HG02938 (cell line): Measurements from ENCODE around the gene DHCR7.
A peak's percentile ranks its signal among the peaks of the same experiment; 100 is the strongest.

Source experiments
- ATAC-seq: cut with Tn5 transposase; IDR thresholded peaks from one replicate; pipeline ENCODE4 v1.9.1; 2021; ENCODE audit warnings: mild to moderate bottlenecking, moderate library complexity; ENCODE audit not compliant: unreplicated experiment

The DHCR7 gene

DNA sequence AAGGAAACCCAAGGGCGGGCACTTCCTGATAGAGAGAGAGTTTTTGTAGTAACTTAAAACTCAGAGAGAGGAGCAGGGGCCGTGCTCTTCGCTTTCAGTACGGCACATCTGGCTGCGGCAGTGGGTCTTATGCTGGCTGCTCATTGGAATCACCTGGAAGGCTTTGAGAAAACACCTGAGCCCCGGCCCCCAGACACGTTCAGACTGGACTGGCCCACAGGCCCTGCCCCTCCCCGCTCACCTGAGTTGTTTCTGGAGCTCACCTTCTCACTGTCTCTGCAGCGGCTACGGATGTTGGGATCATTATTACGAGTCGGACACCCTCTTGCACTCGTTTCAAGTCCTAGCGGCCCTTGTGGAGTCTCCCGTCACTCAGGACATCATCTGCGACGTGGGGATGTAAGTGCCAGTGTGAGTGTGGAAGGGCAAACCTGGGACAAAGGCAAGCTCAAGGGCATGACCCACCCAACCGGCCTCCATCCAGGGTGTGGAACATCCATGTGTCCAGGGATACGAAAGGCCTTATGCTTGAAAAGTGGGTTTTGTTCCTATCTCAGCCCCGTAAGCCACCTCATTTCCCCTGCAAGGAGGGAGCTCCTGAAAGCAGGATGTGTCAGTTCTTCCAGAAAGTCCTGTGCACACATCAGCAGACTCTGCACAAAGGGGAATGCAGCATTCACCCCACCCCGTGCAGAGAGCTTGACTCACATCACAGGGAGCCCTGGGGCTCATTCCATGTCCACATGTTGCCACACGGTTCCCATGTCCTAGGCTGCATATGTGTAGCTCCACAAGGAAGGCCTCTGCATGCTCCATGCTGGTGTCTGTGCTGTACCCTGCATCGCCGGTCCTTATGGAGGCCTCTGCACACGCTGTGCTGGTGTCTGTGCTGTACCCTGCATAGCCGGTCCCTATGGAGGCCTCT is 10.2 kb upstream of the DHCR7 start:
- no peak for ATAC-seq

DNA sequence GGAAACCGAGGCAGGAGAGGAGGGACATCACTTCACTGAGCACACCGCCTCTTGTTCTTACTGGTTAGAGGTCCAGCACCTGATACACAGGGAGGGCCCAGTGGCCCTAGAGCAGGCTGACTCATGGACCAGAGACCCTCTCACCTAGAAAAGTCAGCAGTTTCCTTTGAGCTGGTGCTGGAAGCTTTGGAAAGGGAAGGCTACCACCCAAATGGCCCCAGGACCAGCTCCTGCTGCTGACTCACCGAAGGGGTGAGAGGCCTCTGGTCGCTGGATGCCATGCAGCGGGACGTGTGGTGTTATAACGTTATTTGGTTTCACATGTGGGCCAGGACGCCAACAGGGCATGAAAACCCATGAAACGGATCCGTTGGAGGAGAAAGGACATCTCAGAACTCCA is 8.6 kb upstream of the DHCR7 start:
- ATAC-seq: no peak

DNA sequence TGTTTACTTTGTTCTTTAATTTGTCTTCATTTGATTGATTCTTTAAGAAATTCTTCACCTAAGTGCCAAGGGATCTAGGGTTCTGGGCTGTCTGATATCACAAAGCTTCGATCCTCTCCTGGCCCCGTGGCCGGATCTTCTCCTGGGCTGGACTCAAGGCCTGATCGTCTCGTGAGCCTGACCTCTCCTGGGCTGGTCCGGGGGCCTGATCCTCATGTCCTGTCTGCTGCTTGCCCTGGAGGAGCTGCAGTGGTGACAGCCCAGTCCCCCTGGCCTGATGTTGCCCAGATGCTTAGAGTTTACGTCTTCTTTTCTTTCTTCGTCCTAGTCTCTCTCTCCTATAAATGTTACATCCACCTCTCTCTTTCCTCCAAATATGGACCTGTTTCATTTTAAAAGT is 8.1 kb upstream of the DHCR7 start:
- no peak for ATAC-seq

DNA sequence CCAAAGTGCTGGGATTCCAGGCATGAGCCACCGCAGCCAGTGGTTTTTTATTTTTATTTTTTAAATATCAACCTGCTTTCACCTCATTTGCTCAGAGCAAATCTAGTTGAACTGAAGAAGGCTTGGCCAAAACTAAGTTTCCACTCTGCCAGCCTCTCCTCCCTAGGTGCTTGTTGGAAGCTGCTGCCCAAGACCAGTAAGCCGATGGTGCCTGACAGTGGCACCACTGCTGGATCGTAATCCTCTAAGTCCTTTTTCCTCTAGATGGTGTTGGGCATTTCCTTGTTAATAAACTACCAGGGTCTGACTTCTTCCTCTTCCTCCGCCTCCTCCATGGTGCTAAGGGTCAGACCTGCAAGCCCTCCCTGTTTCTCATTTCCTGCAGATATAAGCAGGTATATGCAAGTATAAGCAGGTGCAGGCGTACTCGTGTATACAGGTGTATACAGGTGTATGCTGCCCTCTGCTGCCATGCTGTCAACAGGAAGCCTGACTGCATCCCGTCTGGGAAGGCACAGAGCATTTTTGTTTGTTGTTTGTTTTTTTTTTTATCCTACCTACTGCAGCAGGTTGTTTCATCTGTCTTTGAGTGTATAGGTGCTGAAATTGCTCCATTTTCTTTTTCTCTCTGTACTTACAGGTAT is 6.4 kb upstream of the DHCR7 start:
- ATAC-seq: no peak

DNA sequence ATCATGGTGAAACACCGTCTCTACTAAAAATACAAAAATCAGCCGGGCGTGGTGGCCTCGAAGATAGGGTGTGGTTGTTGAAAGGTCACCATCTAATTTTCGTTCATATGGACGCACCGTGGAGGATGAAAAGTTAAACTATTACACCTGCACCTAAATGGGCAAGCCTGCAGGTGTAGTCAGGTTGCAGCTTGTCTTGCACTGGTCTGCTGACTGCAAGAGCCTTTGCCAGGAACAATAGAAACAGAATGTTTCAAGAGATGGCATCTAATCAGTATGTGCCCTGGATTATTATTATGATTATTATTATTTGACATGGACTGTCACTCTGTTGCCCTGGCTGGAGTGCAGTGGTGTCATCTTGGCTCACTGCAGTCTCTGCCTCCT is 5.7 kb upstream of the DHCR7 start:
- no peak for ATAC-seq

DNA sequence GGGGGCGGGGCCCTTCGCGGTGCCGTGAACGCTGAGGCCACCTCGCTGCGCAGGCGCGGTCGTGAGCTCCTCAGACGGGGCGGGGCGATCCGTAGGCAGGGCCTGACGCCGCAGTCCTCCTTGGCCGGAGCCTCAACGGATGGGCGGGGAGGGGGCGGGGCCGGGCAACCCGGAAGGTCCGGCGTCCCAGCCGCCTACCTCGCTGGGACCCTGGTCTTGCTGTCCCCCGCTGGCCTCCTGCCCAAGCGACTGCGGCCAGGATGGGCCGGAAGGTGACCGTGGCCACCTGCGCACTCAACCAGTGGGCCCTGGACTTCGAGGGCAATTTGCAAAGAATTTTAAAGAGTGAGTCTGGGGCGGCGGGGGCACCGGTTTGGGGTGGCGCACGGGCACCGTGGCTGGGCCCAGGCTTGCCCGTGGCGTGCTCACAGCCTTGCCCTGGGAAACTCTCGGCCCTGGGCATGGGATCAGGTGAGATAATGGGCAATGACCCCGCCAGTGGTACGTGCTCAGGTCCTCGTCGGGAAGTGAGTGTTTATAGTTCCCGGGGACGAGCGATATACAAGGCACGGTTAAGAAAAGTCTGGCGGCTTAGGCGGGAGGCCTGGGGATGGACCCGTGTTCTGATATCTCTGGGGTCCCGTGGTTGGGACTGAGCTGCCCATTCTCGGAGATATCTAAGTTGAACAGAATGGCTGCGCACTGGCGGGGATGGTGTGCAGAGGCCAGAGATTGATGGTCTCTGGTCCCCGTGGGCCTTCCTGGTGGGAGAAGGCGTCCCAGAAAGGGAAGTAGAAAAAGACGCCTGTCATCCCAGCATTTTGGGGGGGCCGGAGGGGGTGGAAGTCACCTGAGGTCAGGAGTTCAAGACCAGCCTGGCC is 5.1 kb upstream of the DHCR7 start, which contains the start of gene NADSYN1:
Gene NADSYN1, plus strand, starts transcription at position 167 of the 881 bp plus-strand sequence. Its CDS starts 94 bp downstream, at position 261.
- peak; percentile 56 for ATAC-seq

DNA sequence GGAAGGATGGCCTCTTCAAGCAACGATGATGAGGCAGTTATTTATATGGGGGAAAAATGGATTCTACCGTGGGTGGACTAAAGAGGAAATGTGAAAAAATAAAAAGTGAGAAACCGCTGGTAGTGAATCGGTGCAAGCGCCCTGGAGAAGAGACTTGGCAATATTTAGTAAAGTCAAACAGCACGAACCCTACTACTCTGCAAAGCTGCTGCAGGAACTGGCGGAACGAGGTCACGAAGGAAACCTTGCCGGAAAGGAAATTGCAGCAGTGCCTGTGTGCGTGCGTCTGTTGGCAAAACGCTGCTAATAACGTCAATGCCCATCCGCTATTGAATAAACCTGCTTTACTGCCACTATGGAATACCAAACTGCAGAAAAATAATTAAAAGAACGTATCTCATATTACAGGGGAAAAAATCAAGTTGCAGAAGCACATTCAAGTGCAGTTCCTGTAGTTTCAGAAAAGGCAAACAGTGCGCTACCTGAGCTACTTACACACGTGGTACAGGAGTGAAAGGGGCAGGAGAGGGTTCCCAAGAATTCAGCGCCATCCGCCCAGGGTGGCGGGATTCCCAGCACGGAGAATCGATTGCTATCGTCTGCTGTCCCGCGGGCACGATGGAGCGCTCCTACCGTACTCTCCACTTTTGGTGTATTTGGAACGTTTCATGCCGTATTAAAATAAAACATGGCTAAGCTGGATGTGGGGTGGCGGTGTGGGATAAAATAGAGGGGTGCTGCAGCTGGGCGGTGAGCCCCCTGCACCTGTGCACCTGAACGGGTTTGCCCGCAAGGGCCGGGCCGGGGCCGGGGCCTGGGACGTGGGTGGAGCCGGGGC is 4.2 kb upstream of the DHCR7 start:
- ATAC-seq: no peak

DNA sequence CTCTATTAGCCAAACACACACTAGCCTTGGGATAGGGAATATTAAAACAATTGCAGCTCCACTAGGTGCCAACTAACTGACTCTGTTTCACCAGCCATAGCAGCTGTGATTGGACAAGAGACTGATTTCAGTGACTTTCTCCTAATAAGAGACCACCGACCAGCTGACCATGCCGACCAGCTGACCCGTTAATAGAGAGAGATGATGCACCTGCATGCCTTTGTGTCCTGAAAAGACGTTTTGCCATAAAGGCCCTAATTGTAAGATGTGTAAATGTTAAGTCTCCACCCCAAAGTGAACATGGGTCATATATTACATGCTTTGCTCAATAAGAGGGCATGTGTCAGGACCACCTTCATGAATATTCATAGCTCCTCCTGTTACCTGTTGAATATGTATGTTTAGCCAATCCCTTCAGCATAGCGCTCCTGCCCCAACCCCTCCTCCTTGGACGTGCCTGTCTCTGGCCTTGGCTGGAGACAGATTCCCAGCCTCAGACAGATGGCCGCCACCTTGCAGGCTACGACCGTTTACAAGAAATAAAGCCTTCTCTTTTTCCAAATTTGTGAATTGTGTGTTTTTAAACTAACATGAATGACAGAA is 3.5 kb upstream of the DHCR7 start:
- ATAC-seq: no peak

DNA sequence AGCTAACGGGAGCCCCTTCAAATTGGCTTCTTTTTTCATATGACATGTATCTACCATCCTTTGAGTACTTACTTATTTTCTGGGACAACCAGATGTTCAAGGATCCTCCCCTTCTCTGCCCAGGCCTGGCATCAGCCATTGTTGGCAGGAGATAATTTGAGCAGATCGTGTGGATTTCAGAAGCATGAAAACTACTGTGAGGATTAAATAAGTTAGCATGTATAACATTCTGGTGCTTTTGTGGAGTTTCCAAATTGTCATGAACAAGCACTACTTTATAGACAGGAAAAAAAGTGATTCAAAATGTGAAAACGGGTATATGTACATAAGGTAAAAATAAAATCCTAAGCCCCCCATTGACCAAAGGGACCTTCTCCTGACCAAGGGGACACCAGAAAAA is 2.7 kb upstream of the DHCR7 start:
- no peak for ATAC-seq

DNA sequence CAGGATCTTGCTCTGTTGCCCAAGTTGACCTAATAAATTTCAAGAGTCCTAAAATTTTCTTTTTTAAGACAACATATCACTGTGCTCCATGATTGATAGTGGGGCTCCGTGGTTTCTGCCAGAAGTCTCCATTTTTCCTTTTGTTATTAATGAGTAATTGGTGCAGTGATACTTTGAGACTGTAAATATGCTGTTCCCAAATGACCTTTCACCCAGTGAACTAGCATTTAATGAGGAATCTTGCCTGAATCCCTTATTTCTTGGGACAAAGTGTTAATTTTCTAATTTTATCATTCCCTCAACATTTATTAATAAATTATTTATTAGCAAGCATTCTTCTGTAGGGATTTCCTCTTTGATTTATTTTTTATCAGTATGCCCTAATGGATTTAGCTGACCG is 2.3 kb upstream of the DHCR7 start:
- no peak for ATAC-seq

DNA sequence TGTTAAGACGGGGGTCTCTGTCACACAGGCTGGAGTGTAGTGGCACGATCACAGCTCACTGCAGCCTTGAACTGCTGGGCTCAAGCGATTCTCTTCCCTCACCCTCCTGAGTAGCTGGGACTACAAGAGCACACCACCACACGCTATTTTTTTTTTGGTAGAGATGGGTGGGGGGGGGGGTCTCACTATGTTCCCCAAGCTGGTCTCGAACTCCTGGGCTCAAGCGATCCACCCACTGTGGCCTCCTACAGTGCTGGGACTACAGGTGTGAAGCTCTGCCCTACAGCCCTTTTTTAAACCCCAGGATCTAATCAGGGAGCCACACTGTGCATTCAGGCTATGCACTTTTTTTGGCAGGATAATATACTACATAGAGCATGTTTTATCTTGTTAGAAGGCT is 1.4 kb upstream of the DHCR7 start:
- ATAC-seq: no peak

DNA sequence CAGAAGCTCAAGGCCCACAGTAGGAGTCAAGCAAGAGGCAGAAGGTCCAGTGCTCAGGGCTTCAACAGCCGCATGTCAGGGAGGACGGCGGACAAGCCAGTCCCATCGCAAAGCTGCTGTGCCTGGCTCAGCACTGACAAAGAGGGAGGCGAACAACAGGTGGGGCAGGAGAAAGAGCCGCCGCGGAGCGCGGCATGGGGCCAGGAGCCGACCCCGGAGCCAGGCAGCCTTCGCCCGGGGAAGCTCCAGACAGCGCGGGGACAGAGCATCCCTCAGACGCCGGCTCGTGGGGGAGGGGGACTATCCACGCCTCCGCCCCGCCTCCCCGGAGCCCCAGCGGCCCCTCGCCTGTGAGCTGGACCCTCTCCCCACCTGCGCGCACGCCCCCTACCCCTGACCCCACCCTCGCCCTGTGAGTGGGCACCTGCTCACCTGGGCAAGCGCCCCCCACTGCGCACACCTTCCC is 369 bp downstream of the DHCR7 start:
- ATAC-seq: no peak

DNA sequence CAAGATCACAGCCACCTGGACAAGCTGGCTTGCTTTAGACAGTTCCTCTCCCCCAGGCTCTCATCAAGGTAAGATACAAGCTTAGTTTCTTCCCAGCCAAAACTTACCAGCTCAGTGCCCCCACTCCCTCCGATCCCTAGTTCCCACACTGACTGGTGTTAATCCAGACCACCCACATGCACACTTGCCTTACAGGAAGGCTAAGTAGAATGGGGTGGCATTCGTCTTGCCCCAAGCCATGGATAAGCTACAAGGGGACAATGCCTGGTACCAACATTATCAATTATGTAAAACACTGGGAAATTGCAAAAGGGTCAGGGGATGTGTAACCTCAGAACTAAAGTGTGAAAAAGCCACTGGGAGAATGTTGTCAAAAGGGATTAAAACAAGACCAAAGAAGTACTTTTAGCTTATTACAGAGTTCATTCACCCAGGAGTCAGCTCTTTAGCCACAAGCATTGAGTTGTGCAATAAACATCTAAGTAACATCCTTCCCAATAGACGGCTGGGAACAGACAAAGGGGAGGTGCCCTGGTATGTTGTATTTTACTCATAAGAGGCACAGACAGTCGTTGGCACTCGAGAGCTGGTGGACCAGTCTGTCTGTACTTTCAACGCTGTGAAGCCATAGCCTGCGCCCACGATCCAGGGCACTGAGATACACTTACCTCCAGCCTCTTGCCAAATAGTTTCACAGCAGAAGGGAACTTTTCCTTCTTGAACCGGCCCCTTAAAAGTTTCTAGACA is 1.1 kb downstream of the DHCR7 start:
- ATAC-seq: no peak

DNA sequence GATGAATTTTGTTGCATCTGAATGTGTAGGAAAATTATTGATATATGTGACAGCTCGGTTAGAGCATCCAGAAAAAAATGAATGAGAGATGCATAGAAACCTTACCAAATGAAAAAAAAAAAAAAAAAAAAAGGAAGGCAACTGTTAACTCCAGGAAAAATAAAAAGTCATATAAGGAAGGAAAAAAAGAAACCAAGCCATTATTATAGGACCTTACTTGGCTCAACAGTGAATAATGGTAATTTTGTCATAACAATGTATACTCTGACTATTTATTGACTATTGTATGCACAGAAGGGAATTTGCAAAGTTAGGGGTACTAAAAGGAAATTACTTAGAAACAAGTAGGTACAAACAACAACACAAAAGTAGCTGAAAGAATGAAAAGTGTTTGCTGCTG is 2.0 kb downstream of the DHCR7 start:
- no peak for ATAC-seq

DNA sequence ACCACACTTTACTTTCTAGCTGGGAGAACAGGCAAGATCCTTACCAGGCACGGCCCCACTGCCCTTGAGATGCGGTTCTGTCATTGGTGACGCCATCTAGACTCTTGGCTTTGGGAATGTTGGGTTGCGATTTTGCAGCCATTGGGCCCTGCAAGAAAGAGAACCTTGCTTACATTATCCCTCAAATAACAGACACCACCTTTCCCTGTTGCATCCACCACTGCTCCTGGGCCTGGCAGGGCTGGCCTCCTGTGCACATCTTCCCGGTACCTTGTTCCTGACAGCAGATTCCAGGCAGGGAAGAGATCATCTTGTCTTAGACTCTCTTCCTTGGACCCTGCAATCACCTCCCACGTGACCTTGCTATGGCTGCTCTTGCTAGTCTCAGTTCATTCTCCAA is 3.4 kb downstream of the DHCR7 start:
- ATAC-seq: no peak

DNA sequence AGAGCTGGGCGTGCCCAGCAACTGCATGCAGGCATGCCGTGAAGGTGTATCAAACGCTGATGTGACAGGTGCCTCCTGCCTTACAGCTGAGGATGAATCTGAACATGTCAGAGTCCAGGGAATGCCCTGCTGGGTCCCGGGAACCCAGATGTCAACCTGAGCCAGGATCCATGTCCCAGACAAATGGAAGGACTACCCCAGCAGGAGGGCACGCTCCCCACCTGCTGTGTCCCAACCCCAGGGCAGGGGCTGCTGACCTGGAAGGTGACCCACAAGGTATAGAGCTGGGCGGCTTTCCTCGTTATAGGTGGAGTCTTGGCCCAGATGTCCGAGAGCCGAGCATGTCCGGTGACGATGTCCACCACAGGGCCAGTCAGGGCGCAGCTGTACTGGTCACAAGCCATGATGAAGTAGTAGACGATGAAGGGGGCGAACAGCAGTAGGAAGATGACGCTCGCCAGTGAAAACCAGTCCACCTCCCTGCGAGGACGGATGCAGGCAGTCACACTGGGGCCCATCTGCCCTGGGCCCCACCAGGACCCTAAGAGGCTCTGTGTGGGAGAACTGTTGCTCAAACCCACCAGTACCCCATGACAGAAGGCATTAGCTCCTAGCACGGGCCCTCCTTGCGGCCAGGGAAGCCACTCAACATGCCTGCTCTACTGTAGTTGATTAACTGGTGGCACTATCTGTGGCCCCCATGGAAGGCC is 4.3 kb downstream of the DHCR7 start:
- ATAC-seq: no peak

DNA sequence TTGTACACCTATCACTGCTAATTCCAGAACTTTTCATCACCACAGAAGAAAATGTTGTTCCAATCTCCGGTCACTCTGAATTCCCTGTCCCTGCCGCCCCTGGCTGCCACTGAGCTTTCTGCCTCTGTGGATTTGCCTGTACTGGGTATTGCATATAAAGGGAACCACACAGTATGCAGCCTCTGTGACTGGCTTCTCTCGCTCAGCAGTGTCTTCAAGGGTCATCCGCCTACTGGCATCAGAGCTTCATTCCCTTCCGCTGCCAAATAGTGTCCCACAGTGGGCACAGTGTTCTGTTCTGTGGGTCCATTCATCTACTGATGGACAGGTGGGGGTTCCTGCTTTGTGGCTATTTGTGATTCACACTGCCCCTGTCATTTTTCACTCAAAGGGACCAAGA is 5.3 kb downstream of the DHCR7 start:
- no peak for ATAC-seq

DNA sequence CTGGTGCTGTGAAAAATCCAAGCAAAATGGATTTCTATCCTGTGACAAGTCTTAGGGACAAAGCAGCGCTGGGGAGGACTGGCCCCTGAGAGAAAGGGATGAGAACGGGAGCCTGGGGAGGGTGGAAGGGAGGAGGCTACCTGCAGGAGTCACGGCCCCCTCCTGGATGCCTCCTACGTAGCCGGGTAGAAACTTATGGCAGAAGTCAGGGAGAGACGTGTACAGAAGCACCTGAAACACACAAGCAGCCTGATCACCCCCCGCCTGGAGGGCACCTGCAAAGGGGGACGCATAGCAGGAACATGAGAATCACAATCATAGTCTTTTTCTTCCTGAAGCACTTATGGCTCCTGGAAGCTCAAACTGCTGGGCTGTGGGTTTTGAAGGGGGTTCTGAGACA is 6.1 kb downstream of the DHCR7 start:
- no peak for ATAC-seq

DNA sequence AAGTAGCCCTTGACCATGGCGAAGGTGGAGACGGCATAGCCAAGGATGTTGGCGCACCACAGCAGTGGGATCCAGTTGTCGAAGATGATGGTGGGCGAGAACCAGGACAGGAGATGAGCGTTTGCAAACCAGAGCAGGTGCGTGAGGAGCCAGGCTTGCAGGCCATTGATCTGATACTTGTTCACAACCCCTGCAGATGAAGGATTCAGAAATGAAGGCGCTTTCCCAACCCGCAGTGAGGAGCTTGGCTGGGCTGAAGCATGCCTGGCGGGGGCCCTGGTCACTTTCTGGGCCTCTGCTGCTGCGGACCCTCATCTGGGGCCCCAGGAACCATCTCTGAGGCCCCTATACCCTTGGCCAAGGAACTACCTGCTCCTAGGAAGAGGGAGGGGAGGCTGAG is 6.9 kb downstream of the DHCR7 start:
- no peak for ATAC-seq
